K562 (cell line): ENCODE data around the gene SLC2A4. TPM values are rescaled to one million over a fixed set of nuclear protein-coding genes. Genes with fewer than 3 reads are reported as not detected.

Source experiments
- EP300 ChIP-seq: IDR thresholded peaks from 2 replicates; pipeline ENCODE4 v1.6.1; 2012; ENCODE audit warnings: low read length, improper control_type of control experiment
- FOXJ2 ChIP-seq: fragments of 200-800 bp; sonication (Bioruptor generic); IDR thresholded peaks from 2 replicates; pipeline ENCODE4 v1.6.1; 2016; ENCODE audit warnings: missing genetic modification characterization, missing compliant biosample characterization
- GABPA ChIP-seq: fragments of 200-800 bp; sonication (Bioruptor generic); conservative IDR thresholded peaks from 2 replicates; pipeline ENCODE4 v1.6.1; 2016; ENCODE audit warnings: low read depth, missing genetic modification characterization, missing compliant biosample characterization
- GABPB1 ChIP-seq: sonication (generic); formaldehyde crosslinking; IDR thresholded peaks from 2 replicates; pipeline ENCODE4 v1.8.0; 2022; ENCODE audit warnings: mild to moderate bottlenecking, missing genetic modification reagents
- GTF2A2 ChIP-seq: IDR thresholded peaks from 2 replicates; pipeline ENCODE4 v1.6.1; 2016; ENCODE audit warnings: mild to moderate bottlenecking, missing genetic modification characterization, missing compliant biosample characterization
- JUN ChIP-seq, 2 experiments: sonication (generic) in 1 of 2; formaldehyde crosslinking in 1 of 2; IDR thresholded peaks; 2 replicates each; pipeline versions ENCODE4 v1.6.1 to v1.8.0; 2012 to 2022; ENCODE audit warnings: borderline replicate concordance in 2 of 2, mild to moderate bottlenecking in 2 of 2, improper control_type of control experiment in 1 of 2, low read depth in 1 of 2, low read length in 1 of 2, missing genetic modification reagents in 1 of 2
- LARP7 ChIP-seq: fragments of 450-650 bp; IDR thresholded peaks from 2 replicates; pipeline ENCODE4 v1.6.1; 2016
- MTA1 ChIP-seq: fragments of 450-650 bp; IDR thresholded peaks from 2 replicates; pipeline ENCODE4 v1.6.1; 2017; ENCODE audit warnings: borderline replicate concordance
- OTX1 ChIP-seq: fragments of 450-650 bp; formaldehyde crosslinking; IDR thresholded peaks from 2 replicates; pipeline ENCODE4 v1.4.0; 2022; ENCODE audit warnings: mild to moderate bottlenecking
- PHB2 ChIP-seq: fragments of 450-650 bp; IDR thresholded peaks from 2 replicates; pipeline ENCODE4 v1.6.1; 2017; ENCODE audit warnings: low read depth
- POLR2AphosphoS5 ChIP-seq: IDR thresholded peaks from 2 replicates; pipeline ENCODE4 v1.6.1; 2011; ENCODE audit warnings: mild to moderate bottlenecking, low read depth, low read length, moderate library complexity; ENCODE audit not compliant: control insufficient read depth, insufficient read depth
- PRPF4 ChIP-seq: fragments of 200-400 bp; formaldehyde crosslinking; IDR thresholded peaks from one replicate; pipeline ENCODE4 v1.6.1; 2017; ENCODE audit warnings: low read length, low read depth, mild to moderate bottlenecking; ENCODE audit not compliant: insufficient read depth, poor library complexity, severe bottlenecking
- polyA plus RNA-seq, 8 experiments: library from polyadenylated mRNA; depleted of rRNA in 4 of 8; stranded (reverse) in 5 of 8; unstranded in 3 of 8; fragments of >200 nt; fragmentation: Nextera tagmentation in 2 of 8; fragmentation: Illumina TruSeq in 1 of 8; extraction: Ambion mirVana in 2 of 8; extraction: Trizol in 1 of 8; gene quantifications; 2 replicates each; pipeline versions ENCODE4 v1.2.1 to v1.2.3, GENCODE V29; 2011 to 2014; ENCODE audit warnings: inconsistent platforms in 1 of 8, missing spikeins in 1 of 8
- total RNA-seq, 7 experiments: library from RNA; depleted of rRNA in 6 of 7; stranded (reverse); fragments of >200 nt in 6 of 7; fragmentation: Illumina TruSeq in 2 of 7; extraction: Trizol in 2 of 7; gene quantifications; 2 replicates each; pipeline versions ENCODE4 v1.2.1 to v1.2.3, GENCODE V29; 2011 to 2021; ENCODE audit warnings: low replicate concordance in 1 of 7
- TF ChIP-seq, protein P1 (sequence below): sonication (generic); formaldehyde crosslinking; IDR thresholded peaks from 2 replicates; pipeline ENCODE4 v1.8.0; 2022; ENCODE audit warnings: mild to moderate bottlenecking, low read depth, missing genetic modification reagents
- TF ChIP-seq, protein P2 (sequence below): sonication (generic); formaldehyde crosslinking; IDR thresholded peaks from 2 replicates; pipeline ENCODE4 v1.8.0; 2022; ENCODE audit warnings: mild to moderate bottlenecking, missing genetic modification reagents, borderline replicate concordance
- TF ChIP-seq, protein P3 (sequence below): fragments of 150-350 bp; conservative IDR thresholded peaks from 2 replicates; pipeline ENCODE4 v1.6.1; 2014; ENCODE audit warnings: low read length
- TF ChIP-seq, protein P4 (sequence below): IDR thresholded peaks from 2 replicates; pipeline ENCODE4 v1.6.1; 2016; ENCODE audit warnings: missing genetic modification characterization, missing compliant biosample characterization
- TF ChIP-seq, protein P5 (sequence below): fragments of 250-450 bp; sonication (Bioruptor Pico); IDR thresholded peaks from 2 replicates; pipeline ENCODE4 v1.8.0; 2022; ENCODE audit warnings: moderate library complexity, mild to moderate bottlenecking, inconsistent platforms

Gene SLC2A4
- total and polyA plus RNA-seq, 9 of the 15 experiments (the other 6 are each of a cell fraction or from before 2014, with no cell fraction given), result 0.74 to 3.5 (median 1.6) TPM

DNA sequence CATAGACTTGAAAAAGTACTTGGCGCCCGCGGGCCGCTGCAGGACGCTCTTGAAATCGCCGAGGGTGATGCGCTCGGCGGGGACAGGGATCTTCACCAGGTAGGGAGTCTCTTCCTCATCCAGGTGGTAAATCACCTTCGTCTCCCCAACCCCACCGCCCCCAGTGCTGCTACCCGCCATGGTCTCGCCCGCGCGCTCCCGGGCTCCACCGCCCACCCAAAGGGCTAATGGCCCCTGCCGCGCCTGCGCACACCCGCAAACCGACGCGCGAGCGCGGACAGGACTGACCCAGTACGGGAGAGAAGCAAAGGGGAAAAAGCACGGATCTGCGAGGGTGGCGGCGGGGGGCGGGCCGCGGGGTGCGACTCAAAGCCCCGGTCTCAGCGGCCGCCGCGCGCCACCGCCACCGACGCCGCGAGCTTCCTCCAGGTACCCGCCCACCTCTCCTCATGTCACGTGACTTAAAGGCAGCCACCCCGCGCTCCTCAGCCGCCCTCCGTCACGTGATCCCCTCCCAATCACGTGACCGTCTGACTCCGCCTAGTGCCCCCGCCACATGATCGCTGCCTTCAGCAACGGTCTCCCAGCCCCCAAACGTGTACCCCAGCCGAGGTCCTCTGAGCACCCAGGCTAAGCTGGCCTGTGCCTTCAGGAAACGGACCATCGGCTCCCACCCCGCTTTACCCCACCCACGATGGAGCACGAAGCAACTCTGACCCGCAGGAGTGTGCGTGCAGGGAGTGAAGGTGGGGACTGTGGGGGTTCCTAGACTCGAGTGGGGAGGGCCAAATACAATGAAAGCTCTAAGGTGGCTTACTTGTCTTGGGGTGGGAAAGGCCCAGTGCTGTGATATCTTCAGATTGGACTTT, 47.2 kb upstream of the SLC2A4 start, which contains the start of gene DVL2 (continued):
- TF ChIP-seq, protein P1, sequence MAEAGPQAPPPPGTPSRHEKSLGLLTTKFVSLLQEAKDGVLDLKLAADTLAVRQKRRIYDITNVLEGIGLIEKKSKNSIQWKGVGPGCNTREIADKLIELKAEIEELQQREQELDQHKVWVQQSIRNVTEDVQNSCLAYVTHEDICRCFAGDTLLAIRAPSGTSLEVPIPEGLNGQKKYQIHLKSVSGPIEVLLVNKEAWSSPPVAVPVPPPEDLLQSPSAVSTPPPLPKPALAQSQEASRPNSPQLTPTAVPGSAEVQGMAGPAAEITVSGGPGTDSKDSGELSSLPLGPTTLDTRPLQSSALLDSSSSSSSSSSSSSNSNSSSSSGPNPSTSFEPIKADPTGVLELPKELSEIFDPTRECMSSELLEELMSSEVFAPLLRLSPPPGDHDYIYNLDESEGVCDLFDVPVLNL (CRISPR knock-in tag), result no peak
- TF ChIP-seq, protein P2, sequence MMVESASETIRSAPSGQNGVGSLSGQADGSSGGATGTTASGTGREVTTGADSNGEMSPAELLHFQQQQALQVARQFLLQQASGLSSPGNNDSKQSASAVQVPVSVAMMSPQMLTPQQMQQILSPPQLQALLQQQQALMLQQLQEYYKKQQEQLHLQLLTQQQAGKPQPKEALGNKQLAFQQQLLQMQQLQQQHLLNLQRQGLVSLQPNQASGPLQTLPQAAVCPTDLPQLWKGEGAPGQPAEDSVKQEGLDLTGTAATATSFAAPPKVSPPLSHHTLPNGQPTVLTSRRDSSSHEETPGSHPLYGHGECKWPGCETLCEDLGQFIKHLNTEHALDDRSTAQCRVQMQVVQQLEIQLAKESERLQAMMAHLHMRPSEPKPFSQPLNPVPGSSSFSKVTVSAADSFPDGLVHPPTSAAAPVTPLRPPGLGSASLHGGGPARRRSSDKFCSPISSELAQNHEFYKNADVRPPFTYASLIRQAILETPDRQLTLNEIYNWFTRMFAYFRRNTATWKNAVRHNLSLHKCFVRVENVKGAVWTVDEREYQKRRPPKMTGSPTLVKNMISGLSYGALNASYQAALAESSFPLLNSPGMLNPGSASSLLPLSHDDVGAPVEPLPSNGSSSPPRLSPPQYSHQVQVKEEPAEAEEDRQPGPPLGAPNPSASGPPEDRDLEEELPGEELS (CRISPR knock-in tag), result no peak
- TF ChIP-seq MTA1 (0 out of 2 replicates have a peak, but pooled peaks have one; percentile 16), OTX1 (peak; percentile 93), GABPA (tag) (no peak; the same call in 1 of the 2 replicates), POLR2AphosphoS5 (peak; percentile 76), EP300 (peak; percentile 47; the same call in 1 of the 2 replicates), GABPB1 (CRISPR knock-in tag) (no peak), GTF2A2 (tag) (no peak), LARP7 (no peak), FOXJ2 (tag) (no peak), PRPF4 (no peak), PHB2 (no peak), JUN (IDR thresholded peaks at IDR 0.05; ENCODE audit: borderline replicate concordance, low read depth, low read length) (no peak), JUN (CRISPR knock-in tag; IDR thresholded peaks at IDR 0.05; ENCODE audit: borderline replicate concordance) (0 out of 2 replicates have a peak, but pooled peaks have one; percentile 58)
- TF ChIP-seq, protein P3, sequence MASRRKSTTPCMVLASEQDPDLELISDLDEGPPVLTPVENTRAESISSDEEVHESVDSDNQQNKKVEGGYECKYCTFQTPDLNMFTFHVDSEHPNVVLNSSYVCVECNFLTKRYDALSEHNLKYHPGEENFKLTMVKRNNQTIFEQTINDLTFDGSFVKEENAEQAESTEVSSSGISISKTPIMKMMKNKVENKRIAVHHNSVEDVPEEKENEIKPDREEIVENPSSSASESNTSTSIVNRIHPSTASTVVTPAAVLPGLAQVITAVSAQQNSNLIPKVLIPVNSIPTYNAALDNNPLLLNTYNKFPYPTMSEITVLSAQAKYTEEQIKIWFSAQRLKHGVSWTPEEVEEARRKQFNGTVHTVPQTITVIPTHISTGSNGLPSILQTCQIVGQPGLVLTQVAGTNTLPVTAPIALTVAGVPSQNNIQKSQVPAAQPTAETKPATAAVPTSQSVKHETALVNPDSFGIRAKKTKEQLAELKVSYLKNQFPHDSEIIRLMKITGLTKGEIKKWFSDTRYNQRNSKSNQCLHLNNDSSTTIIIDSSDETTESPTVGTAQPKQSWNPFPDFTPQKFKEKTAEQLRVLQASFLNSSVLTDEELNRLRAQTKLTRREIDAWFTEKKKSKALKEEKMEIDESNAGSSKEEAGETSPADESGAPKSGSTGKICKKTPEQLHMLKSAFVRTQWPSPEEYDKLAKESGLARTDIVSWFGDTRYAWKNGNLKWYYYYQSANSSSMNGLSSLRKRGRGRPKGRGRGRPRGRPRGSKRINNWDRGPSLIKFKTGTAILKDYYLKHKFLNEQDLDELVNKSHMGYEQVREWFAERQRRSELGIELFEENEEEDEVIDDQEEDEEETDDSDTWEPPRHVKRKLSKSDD, result no peak
- TF ChIP-seq, protein P4, sequence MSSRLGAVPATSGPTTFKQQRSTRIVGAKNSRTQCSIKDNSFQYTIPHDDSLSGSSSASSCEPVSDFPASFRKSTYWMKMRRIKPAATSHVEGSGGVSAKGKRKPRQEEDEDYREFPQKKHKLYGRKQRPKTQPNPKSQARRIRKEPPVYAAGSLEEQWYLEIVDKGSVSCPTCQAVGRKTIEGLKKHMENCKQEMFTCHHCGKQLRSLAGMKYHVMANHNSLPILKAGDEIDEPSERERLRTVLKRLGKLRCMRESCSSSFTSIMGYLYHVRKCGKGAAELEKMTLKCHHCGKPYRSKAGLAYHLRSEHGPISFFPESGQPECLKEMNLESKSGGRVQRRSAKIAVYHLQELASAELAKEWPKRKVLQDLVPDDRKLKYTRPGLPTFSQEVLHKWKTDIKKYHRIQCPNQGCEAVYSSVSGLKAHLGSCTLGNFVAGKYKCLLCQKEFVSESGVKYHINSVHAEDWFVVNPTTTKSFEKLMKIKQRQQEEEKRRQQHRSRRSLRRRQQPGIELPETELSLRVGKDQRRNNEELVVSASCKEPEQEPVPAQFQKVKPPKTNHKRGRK, result no peak
- TF ChIP-seq, protein P5, sequence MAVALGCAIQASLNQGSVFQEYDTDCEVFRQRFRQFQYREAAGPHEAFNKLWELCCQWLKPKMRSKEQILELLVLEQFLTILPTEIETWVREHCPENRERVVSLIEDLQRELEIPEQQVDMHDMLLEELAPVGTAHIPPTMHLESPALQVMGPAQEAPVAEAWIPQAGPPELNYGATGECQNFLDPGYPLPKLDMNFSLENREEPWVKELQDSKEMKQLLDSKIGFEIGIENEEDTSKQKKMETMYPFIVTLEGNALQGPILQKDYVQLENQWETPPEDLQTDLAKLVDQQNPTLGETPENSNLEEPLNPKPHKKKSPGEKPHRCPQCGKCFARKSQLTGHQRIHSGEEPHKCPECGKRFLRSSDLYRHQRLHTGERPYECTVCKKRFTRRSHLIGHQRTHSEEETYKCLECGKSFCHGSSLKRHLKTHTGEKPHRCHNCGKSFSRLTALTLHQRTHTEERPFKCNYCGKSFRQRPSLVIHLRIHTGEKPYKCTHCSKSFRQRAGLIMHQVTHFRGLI (CRISPR knock-in tag), result no peak
